HG03159 (cell line): ENCODE data around the gene CERS5.
A peak's percentile ranks its signal among the peaks of the same experiment; 100 is the strongest.
"Not testable (repeated sequence)": the region's sequence is repeated elsewhere in the genome, so short reads cannot be mapped to it uniquely, and the experiment has no call there.

Experiments used
- ATAC-seq: cut with Tn5 transposase; IDR thresholded peaks from one replicate; pipeline ENCODE4 v1.9.1; 2021; ENCODE audit warnings: mild to moderate bottlenecking, moderate library complexity; ENCODE audit not compliant: unreplicated experiment

The CERS5 gene

DNA sequence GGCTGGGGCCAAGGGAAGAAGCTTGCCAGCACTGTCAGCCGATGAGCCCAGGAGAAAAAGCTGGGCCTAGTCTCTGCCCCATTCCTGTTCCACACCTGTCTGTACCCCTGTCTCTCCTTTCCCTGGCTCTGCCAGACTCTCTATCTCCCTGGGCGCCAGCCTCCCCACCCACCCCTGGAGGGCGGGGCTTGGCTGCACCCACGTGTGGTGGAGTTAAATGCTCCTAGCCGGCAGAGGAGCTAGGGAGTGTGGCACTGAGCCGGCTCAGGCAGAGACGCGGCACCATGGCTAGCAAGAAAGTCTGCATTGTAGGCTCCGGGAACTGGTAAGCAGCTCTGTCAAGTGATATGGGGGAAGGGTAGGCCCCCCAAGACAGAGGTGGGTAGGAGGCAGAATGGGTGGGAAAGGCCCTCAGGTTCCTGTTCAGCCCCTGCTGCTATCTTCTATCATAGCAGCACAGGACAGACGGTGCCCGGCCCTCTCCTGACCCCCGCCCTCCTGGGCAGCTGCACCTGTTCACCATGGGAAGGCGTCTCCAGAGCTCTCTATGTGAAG lies 63.3 kb downstream of the CERS5 start, which contains the start of gene GPD1:
TSS of gene GPD1 (plus strand) at position 242 of the 555 bp plus-strand sequence. CDS start at position 285, 43 bp downstream.
- ATAC-seq: no peak

DNA sequence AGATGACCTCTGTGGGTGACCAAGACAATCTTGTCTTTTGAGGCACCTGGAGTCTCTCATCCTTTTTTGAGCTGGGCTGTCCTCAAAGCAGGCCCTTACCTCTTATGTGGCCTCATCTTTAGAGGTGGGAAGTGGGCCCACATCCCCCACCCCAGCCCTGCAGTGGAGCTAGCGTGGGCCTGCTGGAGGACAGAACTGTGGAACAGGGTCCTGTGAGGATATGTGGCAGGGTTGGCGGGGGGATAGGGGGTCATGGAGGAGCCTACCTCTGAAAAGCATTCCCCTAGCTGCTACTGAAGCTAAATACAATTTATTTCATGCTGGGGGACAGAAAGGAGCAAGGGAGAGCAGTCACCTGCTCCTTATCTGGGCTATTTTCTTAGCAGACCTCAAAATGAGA lies 63.8 kb downstream of the CERS5 start:
- no peak for ATAC-seq

DNA sequence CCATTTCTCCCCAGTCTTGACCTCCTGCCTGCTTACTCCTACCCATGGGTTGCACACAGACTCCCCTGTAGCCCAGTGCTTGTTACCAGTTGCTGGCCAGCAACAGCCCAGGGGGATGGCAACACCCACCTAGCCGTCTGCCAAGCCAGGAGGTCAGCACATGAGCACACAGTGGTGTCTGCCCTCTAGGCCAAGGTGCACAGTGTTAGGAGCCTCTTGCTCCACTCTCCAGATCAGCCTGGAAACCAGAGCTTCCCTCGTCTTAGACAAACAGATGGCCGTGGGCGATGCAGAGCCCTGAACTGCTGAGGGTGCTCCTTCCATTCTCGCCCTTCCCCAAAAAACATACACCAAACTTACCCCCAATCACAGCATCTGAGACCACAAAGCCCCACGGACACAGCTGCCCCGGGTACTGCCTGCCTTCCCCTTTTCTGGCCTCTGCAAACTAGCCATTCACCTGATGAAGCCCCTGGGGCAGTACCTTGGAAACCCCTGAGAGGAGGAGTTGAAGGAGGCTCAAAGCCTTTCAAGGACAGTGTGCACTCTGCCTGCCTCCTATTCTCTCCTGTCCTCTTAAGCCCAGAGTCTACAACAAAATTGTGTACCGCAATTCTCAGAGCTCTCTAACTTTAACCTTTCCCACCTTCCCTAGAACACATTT lies 64.4 kb downstream of the CERS5 start:
- ATAC-seq: no peak

DNA sequence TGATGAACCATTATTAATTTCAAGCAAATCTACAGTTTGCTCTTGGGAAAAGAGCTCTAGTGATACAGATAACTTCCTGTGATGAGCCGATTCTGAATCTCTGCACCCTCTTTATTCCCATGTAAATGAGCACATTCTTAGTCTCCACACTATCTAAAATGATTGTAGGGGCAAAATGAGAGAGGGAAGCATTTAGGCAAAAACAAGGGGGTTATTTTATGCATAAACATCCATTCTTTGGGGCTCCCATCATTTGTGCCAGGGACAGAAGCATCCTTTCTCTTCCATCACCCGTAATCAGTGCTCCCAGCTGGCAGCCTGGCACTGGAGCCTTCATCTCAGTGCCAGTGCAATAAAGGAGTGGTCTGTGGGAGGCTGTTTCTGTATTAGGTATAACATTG lies 65.0 kb downstream of the CERS5 start:
- ATAC-seq: no peak

DNA sequence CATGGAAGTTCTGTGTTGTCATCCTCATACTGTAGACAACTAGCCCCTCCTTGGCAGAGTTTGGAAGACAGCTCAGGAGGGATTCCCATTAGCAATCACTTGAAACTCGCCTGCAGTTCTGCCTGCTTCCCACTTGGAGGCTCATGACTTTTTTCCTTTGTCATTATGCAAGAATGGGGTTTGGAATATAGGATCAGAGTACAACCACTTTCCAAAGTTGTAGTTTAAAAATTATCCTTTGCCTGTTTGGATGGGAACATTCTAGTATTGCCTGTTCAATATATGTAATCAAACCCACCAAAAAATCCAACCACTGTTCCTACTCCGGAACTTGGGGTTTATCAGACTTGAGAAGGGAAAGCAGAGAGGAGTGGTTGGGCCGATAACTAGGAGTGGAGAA lies 65.5 kb downstream of the CERS5 start:
- ATAC-seq: no peak

DNA sequence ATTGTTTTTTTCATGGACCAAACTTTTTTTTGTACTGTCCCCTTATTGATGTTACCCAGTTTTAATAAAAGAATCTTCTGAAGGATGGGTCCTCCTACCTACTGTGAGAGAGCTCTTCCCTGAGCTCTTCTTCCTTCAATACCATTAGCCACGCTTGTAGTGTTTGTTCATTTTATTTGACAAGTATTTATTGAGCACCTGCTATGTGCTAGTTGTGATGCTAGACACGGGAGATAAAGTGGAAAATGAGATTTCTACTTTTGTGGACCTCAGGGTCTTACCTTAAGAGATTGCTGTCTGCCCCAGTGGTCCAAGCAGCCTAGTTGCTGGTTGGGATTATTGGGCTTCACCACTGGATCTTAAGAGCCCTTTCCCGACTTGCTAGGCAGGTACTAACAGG lies 66.6 kb downstream of the CERS5 start:
- no peak for ATAC-seq

DNA sequence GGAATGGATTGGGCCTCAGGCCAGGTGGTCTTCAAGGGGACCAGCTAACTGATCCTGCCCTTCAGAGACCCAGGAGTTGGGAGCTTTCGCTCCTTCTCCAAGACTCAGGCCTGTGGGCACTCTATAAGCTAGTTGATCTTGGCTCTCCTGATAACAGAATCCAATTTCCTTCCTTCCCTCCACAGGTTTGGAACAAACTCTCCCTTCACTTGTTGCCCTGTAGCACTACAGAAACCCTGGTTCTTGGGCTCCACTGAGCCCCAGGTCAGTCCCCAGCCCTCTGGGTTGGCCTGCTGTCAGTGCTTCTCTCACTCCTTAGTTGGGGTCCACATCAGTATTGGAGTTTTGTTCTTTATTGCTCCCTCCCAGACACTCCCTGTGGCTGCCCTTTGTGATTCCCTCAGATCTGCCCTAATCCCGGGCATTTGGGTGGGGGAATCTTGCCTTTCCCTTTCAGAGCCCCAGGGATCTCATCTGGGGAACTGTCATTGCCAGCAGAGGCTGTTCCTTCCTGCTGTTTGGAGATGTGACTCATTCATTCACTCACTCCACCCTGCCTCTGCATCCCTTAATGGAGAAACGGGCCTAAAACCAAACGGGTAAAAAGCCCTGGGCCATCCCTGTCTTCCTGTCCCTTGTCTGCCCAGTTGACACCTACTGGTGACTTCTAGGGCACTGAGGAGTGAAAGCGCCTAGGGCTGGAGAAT lies 67.7 kb downstream of the CERS5 start:
- no peak for ATAC-seq

DNA sequence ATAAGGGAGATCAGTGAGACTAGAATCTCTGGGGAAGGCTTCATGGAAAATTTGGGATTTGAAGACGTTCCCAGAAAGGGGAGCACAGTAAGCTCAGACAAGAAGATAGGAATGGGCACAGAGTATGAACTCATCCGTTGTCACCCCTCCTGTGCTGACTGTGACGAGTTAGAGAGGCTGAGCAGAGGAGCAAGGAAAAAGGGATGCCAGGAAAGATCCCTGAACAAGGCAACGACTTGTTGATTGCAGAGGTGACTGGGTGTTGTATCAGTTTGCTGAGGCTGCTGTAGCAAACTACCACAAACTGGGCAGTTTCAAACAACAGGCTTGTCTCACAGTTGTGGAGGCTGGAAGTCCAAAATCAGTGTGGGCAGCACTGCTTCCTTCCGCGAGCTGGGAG lies 69.2 kb downstream of the CERS5 start:
- ATAC-seq: no peak

DNA sequence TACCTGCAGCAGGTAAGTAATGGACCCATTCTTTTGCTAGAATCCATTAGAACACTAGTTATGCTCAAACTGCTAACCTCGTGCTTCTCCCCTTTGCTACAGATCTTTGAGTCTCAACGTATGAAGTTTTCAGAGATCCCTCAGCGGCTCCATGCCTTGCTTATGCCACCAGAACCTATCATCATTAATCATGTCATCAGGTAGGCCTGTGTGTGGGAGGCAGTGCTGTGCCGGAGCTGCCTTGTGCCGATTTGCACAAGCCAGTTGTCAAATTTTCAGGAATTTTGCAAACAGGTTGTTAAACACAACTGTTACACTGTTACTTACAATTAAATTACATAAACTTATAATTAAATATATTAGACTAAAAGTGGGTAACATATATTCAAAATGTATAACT lies 76.8 kb downstream of the CERS5 start:
- ATAC-seq: no peak

DNA sequence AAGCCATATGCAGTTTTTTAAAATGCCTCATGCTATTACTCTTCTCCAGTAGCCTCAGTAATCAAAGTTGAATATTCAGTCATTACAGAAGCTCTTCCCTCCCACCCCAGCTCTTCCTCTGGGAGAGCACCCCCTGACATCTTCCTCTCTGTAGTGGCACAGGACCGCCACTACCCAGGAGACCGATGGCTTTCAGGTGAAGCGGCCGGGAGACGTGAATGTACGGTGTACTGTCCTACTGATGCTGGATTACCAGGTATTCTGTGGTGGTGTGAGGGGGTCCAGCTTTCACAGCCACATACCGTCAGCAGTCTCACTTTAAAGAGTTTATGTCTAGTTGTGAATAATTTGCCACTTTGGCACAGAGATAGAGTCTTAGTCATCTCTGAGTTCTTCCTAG lies 77.4 kb downstream of the CERS5 start:
- no peak for ATAC-seq

DNA sequence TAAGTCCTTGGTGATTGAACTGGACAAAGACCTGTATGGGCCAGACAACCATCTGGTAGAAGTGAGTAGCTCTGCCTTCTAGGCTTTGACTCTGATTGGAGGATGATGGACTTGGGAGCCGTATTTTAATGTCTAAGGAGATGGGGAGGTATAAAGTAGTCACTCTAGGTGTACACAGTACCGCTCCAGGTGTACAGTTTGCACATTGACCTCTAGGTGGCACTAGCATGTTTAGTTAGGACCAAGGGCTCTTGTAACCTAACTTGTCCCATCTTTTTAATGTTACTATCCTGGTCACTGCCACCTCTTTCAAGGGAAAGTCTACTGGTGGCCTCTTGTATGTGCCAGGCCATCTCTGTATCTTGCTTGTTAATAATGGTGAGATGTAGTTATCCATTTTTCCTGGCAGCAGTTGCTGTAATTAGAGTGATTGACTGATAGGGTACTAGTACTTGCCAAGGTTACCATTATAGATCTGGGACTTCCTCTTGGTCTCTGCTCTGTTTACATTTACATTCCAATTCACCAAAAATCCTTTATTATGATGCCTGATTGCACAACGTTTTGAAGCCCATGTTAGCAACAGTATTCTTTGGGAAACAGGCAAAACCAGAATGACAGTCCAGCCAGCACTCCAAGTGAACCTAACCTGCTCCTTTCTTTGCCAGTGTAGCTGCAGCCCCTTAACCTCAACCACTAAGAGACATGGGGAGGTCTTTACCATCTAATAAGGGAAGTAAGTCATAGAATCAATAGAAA lies 78.4 kb downstream of the CERS5 start:
- ATAC-seq: no peak

DNA sequence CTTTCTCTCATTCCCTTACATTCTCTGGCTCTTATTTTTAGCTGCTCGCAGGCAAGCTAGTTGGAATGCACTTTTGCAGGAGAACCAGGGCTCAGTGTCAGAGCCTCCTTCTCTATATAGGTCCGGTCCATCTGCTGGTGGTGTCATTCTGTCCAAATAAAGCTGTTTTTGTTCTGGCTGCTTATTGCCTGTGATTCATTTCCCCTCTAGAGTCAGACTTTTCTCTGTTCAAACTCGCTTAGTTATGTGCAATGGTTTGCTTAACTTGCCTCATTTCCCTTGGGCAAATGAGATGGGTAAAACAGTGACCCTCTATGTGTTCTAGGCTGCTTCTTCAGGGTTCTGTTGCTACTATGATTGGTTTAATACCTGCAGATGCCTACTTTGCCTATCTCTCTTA lies 79.2 kb downstream of the CERS5 start:
- ATAC-seq: no peak

DNA sequence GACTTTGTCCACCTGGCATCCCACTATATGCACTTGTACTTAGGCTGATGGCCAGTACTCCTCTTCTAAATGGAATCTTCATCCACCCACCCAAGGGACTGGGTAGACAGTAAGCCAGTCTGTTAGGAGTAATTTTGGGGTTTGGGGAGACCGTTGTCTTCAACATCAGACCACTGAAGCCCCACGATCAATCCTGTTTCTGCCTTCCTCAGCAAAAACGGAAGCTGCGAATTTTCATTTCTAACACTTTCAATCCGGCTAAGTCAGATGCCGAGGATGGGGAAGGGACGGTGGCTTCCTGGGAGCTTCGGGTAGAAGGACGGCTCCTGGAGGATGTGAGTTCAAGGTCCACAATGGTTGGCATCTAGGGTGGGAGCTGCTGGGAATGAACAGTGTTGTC lies 80.0 kb downstream of the CERS5 start:
- ATAC-seq: no peak

DNA sequence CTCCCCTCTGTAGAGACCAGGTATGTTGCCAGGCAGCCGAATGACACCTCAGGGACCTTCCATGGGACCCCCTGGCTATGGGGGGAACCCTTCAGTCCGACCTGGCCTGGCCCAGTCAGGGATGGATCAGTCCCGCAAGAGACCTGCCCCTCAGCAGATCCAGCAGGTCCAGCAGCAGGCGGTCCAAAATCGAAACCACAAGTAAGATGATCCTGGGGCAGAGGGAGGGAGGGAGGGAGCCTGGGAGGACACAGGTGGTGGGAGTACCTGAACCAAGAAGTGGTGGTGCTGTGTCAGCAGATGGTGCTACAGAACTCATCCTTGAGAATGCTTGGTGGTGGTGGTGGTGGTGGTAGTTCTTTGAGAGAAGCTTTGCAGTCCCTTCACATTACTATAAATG lies 81.0 kb downstream of the CERS5 start:
- ATAC-seq: no peak

DNA sequence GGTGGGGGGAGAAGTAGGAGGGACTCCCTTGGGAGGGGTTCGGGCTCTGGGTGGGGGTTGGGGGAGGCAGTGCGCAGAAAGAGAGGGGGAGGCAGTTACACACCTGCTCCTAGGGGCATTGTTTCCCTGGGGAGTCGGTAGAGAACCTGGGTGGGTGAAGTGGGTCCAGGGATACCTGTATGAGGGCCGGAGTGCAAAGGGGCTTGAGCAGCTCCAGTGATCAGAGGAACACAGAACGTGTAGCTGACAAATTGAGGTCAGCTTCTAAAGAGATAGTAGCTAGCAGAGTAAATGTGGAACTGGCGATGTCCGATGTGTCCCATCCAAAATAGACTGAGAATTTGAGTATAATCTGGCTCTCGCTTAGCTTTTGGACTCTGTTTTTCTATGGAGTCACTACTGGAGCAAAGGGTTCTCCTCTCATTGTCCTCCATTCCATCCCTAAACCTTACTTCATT lies 81.5 kb downstream of the CERS5 start:
- peak; percentile 15 for ATAC-seq

DNA sequence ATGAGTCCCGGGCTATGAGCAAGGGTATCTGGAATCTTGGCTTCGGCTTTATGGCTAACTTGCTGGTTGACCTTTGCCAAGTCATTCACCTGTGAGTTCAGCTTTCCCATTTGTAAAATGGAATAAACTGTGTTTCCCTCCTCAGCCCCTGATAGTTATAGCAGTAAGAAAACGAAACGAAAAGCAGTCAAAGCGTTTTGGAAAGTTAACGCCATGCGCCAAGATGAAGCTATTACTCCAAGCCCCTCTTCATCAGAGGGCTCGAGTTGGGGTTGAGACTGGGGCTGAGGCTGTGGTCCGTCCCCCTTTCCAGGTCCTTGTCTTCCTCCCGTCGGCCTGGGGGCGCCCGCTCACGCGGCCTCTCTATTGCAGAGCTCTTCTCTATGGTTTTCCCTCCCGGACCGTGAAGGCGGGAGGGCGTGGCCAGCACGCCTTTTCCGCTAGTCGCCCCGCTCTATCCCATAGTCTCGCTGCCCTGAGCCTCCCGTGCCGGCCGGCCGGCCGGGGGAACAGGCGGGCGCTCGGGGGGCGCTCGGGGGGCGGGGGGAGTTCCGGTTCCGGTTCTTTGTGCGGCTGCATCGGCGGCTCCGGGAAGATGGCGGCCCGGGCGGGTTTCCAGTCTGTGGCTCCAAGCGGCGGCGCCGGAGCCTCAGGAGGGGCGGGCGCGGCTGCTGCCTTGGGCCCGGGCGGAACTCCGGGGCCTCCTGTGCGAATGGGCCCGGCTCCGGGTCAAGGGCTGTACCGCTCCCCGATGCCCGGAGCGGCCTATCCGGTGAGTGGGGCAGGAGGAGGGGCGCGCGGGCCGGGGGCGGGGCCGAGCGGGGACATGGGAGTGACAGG lies 82.2 kb downstream of the CERS5 start, which contains the start of gene SMARCD1:
TSS of gene SMARCD1 (plus strand) at position 568 of the 840 bp plus-strand sequence. CDS start at position 596, 28 bp downstream.
- ATAC-seq: peak; percentile 66

DNA sequence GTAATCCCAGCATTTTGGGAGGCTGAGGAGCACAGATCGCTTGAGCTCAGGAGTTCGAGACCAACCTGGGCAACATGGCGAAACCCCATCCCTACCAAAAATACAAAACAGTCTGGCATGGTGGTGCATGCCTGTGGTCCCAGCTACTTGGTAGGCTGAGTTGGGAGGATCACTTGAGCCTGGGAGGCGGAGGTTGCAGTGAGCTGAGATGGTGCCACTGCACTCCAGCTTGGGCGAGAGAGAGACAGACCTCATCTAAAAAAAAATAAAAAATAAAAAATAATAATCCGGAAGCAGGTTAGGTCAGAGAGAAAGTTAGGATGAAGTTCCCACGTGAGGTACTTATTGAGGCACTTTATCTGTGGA lies 82.8 kb downstream of the CERS5 start:
- not testable (repeated sequence) for ATAC-seq

DNA sequence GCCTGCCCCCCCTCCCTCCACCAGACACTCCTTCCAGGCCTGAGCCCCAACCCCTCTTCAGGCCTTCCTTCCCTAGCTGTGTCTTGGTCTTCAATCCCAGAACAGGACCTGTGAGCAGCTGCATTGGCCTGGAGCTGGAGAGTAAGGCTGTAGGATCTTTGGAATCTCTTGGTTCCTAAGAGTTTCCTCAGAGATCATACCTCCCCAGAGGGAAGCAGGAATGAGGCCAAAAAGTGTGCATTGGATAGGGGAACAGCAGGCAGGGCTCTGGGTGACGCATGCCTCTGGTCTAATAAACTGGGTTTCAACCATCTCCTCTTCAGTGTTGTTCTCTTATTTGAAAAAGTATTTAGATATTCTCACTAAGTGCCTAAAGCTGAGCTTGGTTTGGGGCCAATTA lies 83.9 kb downstream of the CERS5 start:
- ATAC-seq: no peak

DNA sequence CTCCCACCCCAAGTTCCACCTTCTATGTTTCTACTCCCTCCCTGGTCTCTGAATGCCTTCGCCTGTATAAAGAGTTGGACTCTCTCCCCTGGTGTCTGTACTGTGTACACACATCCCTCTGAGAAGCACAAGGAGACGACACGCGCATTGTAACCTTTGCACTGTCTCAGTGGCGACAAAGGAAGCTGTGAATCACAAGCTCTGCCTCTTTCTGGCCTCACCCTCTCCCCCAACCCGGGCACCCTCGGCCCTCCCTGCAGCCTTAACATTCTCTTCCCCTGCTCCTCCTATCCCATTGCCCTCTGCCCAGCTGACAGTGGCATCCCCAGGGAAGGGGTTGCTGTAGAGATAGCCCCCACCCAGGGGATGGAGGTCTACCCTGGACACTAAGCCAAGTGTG lies 84.5 kb downstream of the CERS5 start:
- ATAC-seq: no peak

DNA sequence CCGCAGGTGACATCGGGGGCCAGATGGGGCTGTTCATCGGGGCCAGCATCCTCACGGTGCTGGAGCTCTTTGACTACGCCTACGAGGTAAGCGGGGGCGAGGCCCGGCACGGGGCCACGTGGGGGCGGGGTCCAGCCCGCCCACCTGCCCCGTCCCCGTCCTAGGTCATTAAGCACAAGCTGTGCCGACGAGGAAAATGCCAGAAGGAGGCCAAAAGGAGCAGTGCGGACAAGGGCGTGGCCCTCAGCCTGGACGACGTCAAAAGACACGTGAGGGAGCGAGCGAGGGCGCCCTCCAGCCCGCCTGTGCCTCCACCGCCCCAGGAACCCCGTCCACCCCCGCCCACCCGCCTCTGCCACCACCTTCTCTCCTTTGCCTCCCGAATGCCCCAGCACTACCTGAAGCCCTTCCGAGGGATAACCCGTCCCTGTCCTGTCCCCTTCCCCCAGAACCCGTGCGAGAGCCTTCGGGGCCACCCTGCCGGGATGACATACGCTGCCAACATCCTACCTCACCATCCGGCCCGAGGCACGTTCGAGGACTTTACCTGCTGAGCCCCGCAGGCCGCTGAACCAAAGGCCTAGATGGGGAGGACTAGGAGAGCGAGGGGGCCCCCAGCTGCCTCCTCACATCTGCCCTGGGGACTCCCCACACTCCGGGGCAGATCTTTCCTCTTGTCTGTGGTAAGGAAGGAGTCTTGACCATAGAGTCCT lies 85.9 kb downstream of the CERS5 start:
- no peak for ATAC-seq
